Mesendoderm (in vitro differentiated cells): ENCODE results near the gene TMEM86B.

Experiments used
- DNase-seq: peaks from one replicate; pipeline ENCODE4 v3.0.0; 2013
- H2AK5ac ChIP-seq: 2 replicates; pipeline ENCODE4 v1.6.1; 2013; ENCODE audit warnings: low read length, inconsistent platforms
- H2BK120ac ChIP-seq: 2 replicates; pipeline ENCODE4 v1.6.1; 2013; ENCODE audit warnings: low read depth, mild to moderate bottlenecking, low read length, moderate library complexity, mixed read lengths
- H2BK15ac ChIP-seq: replicated peaks from 2 replicates; pipeline ENCODE4 v1.6.1; 2013; ENCODE audit warnings: low read depth, mild to moderate bottlenecking, moderate library complexity
- H2BK5ac ChIP-seq: 2 replicates; pipeline ENCODE4 v1.6.1; 2013; ENCODE audit warnings: low read length, inconsistent platforms
- H3K18ac ChIP-seq: 2 replicates; pipeline ENCODE4 v1.6.1; 2013; ENCODE audit warnings: mild to moderate bottlenecking, low read length, mixed read lengths
- H3K23ac ChIP-seq: one replicate; pipeline ENCODE4 v1.6.1; 2013; ENCODE audit warnings: low read length
- H3K27ac ChIP-seq: 2 replicates; pipeline ENCODE4 v1.5.1; 2013; ENCODE audit warnings: low read depth, mild to moderate bottlenecking, inconsistent platforms, low read length, moderate library complexity
- H3K27me3 ChIP-seq: 2 replicates; pipeline ENCODE4 v1.6.1; 2013; ENCODE audit warnings: low read length, control low read depth, mild to moderate bottlenecking, inconsistent platforms; ENCODE audit not compliant: insufficient read depth, poor library complexity
- H3K36me3 ChIP-seq: 2 replicates; pipeline ENCODE4 v1.6.1; 2013; ENCODE audit warnings: low read length, inconsistent platforms; ENCODE audit not compliant: control insufficient read depth, insufficient read depth
- H3K4ac ChIP-seq: one replicate; pipeline ENCODE4 v1.6.1; 2013; ENCODE audit warnings: low read depth, mild to moderate bottlenecking, low read length, moderate library complexity
- H3K4me1 ChIP-seq: 2 replicates; pipeline ENCODE4 v1.6.1; 2013; ENCODE audit warnings: low read depth, low read length, inconsistent platforms; ENCODE audit not compliant: control insufficient read depth
- H3K4me2 ChIP-seq: 2 replicates; pipeline ENCODE4 v1.6.1; 2013; ENCODE audit warnings: low read length
- H3K4me3 ChIP-seq: 2 replicates; pipeline ENCODE4 v1.5.1; 2013; ENCODE audit warnings: mild to moderate bottlenecking, low read length
- H3K56ac ChIP-seq: one replicate; pipeline ENCODE4 v1.6.1; 2013; ENCODE audit warnings: low read length
- H3K79me1 ChIP-seq: 2 replicates; pipeline ENCODE4 v1.6.1; 2013; ENCODE audit warnings: low read length, inconsistent platforms
- H3K79me2 ChIP-seq: 2 replicates; pipeline ENCODE4 v1.6.1; 2013; ENCODE audit warnings: mild to moderate bottlenecking, low read length; ENCODE audit not compliant: control insufficient read depth, insufficient read depth
- H3K9ac ChIP-seq: 2 replicates; pipeline ENCODE4 v1.6.1; 2013; ENCODE audit warnings: low read length, inconsistent platforms
- H4K5ac ChIP-seq: one replicate; pipeline ENCODE4 v1.6.1; 2013; ENCODE audit warnings: low read length
- H4K8ac ChIP-seq: one replicate; pipeline ENCODE4 v1.6.1; 2013; ENCODE audit warnings: low read depth, mild to moderate bottlenecking, control low read depth, low read length, moderate library complexity
- WGBS: extraction: QIAGEN DNeasy Blood & Tissue Kit; methylation state at CpG from one replicate; pipeline ENCODE4 v1.1.7; 2013; ENCODE audit warnings: low lambda C conversion rate, missing lambda C conversion rate; ENCODE audit not compliant: insufficient coverage; ENCODE audit errors: extremely low coverage; 5-methylcytosine and 5-hydroxymethylcytosine counted together

Gene TMEM86B

GRCh38 chr19:55231391-55232285 lies 3.1 kb upstream of the TMEM86B start:
- Histone ChIP-seq H3K4me2 (no peak overlapping the region), H3K79me1 (no peaks in the 10 kb centered on the region), H2BK120ac (no peak overlapping the region), H3K56ac (no peak overlapping the region), H3K4me3 (no peak overlapping the region), H4K8ac (no peak overlapping the region), H2BK5ac (no peak overlapping the region), H3K4ac (no peak overlapping the region), H3K27me3 (no peaks in the 10 kb centered on the region), H3K18ac (no peak overlapping the region), H3K23ac (no peak overlapping the region), H4K5ac (no peak overlapping the region), H2AK5ac (no peak overlapping the region), H3K9ac (no peak overlapping the region), H3K27ac (no peak overlapping the region), H3K36me3 (peaks cover 14% of the 10 kb centered on the region), H2BK15ac (no peak overlapping the region), H3K4me1 (no peaks in the 10 kb centered on the region), H3K79me2 (no peaks in the 10 kb centered on the region)
- no CpG with 5 or more reads among the region's 30 CpGs for WGBS
- no peak for DNase-seq

GRCh38 chr19:55230780-55231179 lies 2.2 kb upstream of the TMEM86B start:
- H2AK5ac ChIP-seq, result no peak overlapping the region
- H3K79me1 ChIP-seq, result no peaks in the 10 kb centered on the region
- no peak overlapping the region for H2BK5ac ChIP-seq
- H3K27ac ChIP-seq, result no peak overlapping the region
- no peak overlapping the region for H4K8ac ChIP-seq
- no peak overlapping the region for H2BK120ac ChIP-seq
- H3K4me1 ChIP-seq, result no peaks in the 10 kb centered on the region
- no peaks in the 10 kb centered on the region for H3K27me3 ChIP-seq
- H3K23ac ChIP-seq, result no peak overlapping the region
- no peaks in the 10 kb centered on the region for H3K79me2 ChIP-seq
- H3K9ac ChIP-seq, result no peak overlapping the region
- H4K5ac ChIP-seq, result no peak overlapping the region
- no peak overlapping the region for H3K4me3 ChIP-seq
- H3K36me3 ChIP-seq, result peaks cover 14% of the 10 kb centered on the region
- no CpG with 5 or more reads among the region's 13 CpGs for WGBS
- no peak overlapping the region for H3K18ac ChIP-seq
- no peak overlapping the region for H3K4me2 ChIP-seq
- H3K4ac ChIP-seq, result no peak overlapping the region
- no peak overlapping the region for H3K56ac ChIP-seq
- DNase-seq, result no peak
- H2BK15ac ChIP-seq, result no peak overlapping the region

- no peak overlapping the region for H3K27ac ChIP-seq
- H2BK120ac ChIP-seq, result no peak overlapping the region
- H4K5ac ChIP-seq, result no peak overlapping the region
- H3K27me3 ChIP-seq, result no peaks in the 10 kb centered on the region
- H2BK5ac ChIP-seq, result no peak overlapping the region
- DNase-seq, result no peak
- H3K4ac ChIP-seq, result no peak overlapping the region
- H2BK15ac ChIP-seq, result no peak overlapping the region
- H4K8ac ChIP-seq, result no peak overlapping the region
- no peak overlapping the region for H3K4me2 ChIP-seq
- H3K79me2 ChIP-seq, result no peaks in the 10 kb centered on the region
- H3K36me3 ChIP-seq, result peaks cover 14% of the 10 kb centered on the region
- no peaks in the 10 kb centered on the region for H3K79me1 ChIP-seq
- no peak overlapping the region for H2AK5ac ChIP-seq
- no peak overlapping the region for H3K56ac ChIP-seq
- no peak overlapping the region for H3K23ac ChIP-seq
- H3K4me3 ChIP-seq, result no peak overlapping the region
- H3K18ac ChIP-seq, result no peak overlapping the region
- H3K9ac ChIP-seq, result no peak overlapping the region
- no CpG with 5 or more reads among the region's 13 CpGs for WGBS
- H3K4me1 ChIP-seq, result no peaks in the 10 kb centered on the region
These were observed 1.8 kb upstream of the TMEM86B start for GRCh38 chr19:55230329-55230728.

GRCh38 chr19:55229789-55230182 lies 1.2 kb upstream of the TMEM86B start:
- Histone ChIP-seq H3K9ac (no peak overlapping the region), H3K79me2 (no peaks in the 10 kb centered on the region), H2BK120ac (no peak overlapping the region), H2AK5ac (no peak overlapping the region), H2BK5ac (no peak overlapping the region), H3K4me1 (no peaks in the 10 kb centered on the region), H3K36me3 (peaks cover 14% of the 10 kb centered on the region), H4K8ac (no peak overlapping the region), H3K79me1 (no peaks in the 10 kb centered on the region), H3K27me3 (no peaks in the 10 kb centered on the region), H3K23ac (no peak overlapping the region), H3K4ac (no peak overlapping the region), H3K18ac (no peak overlapping the region), H3K56ac (no peak overlapping the region), H3K4me2 (no peak overlapping the region), H2BK15ac (no peak overlapping the region), H4K5ac (no peak overlapping the region), H3K27ac (no peak overlapping the region), H3K4me3 (no peak overlapping the region)
- DNase-seq, result no peak
- no CpG with 5 or more reads among the region's 17 CpGs for WGBS

GRCh38 chr19:55229145-55229788 lies 704 bp upstream of the TMEM86B start:
- H3K36me3 ChIP-seq, result peaks cover 14% of the 10 kb centered on the region

More at GRCh38 chr19:55229145-55229788, 704 bp upstream of the TMEM86B start:
- Histone ChIP-seq H3K9ac (no peak overlapping the region), H2AK5ac (no peak overlapping the region), H2BK120ac (no peak overlapping the region), H3K4me3 (no peak overlapping the region), H2BK15ac (no peak overlapping the region), H3K4ac (no peak overlapping the region), H2BK5ac (no peak overlapping the region), H3K79me2 (no peaks in the 10 kb centered on the region), H3K4me2 (no peak overlapping the region), H3K4me1 (no peaks in the 10 kb centered on the region), H4K8ac (no peak overlapping the region), H4K5ac (no peak overlapping the region), H3K27me3 (no peaks in the 10 kb centered on the region), H3K23ac (no peak overlapping the region), H3K56ac (no peak overlapping the region), H3K18ac (no peak overlapping the region), H3K79me1 (no peaks in the 10 kb centered on the region), H3K27ac (no peak overlapping the region)
- no CpG with 5 or more reads among the region's 18 CpGs for WGBS
- DNase-seq, result no peak
